HepG2 (cell line): Measurements from ENCODE around the gene ARID5B. TPM values are rescaled to one million over a fixed set of nuclear protein-coding genes. Genes with fewer than 3 reads are reported as not detected.

Source experiments
- ATAC-seq: fragments of 200-7000 bp; cut with Tn5 transposase; 3 replicates; pipeline ENCODE4 v1.9.1; 2020; ENCODE audit warnings: mild to moderate bottlenecking, moderate library complexity
- BruUV-seq: library from RNA; stranded (reverse); fragments of 400-500 nt; replicated peaks from 2 replicates; lab custom pipeline; 2021; lab: Mats Ljungman, UMichigan
- CTCF ChIA-PET: fragments of 300-600 bp; formaldehyde crosslinking; extraction: SDS; loops from one replicate; lab custom pipeline; 2021; ENCODE audit warnings: low total read pairs, inconsistent platforms, low intra/inter-chr PET ratio; lab: Yijun Ruan, JAX
- POLR2A ChIA-PET: fragments of 350-600 bp; sonication (Branson Sonifier 250); formaldehyde crosslinking; loops from one replicate; lab custom pipeline; 2020; ENCODE audit warnings: antibody characterized with exemption, inconsistent platforms; lab: Yijun Ruan, JAX
- DNase-seq: peaks from one replicate; pipeline ENCODE4 v3.0.0-alpha.2; 2015; ENCODE audit warnings: low spot score
- FAIRE-seq: peaks from 3 replicates; lab custom pipeline; 2011; peaks lifted over from hg19 to GRCh38; lab: Jason Lieb, UNC
- H2AFZ ChIP-seq: one replicate; pipeline ENCODE4 v1.6.1; 2011; ENCODE audit warnings: low read length, inconsistent platforms
- H3K27ac ChIP-seq: fragments of 300-600 bp; 3 replicates; pipeline ENCODE4 v1.8.0; 2011; ENCODE audit warnings: mixed run types, mild to moderate bottlenecking, mixed read lengths, low read length, inconsistent platforms; ENCODE audit not compliant: insufficient read depth; ENCODE audit errors: extremely low read length
- H3K27me3 ChIP-seq, 2 experiments: fragments of 200-600 bp in 1 of 2; 2 replicates in 1 of 2; 3 replicates in 1 of 2; pipeline versions ENCODE4 v1.6.0 to v1.8.0; 2011; ENCODE audit warnings: low read length in 2 of 2, mild to moderate bottlenecking in 2 of 2, moderate library complexity in 2 of 2, inconsistent platforms in 1 of 2; ENCODE audit not compliant: insufficient read depth in 2 of 2, control insufficient read depth in 1 of 2
- H3K36me3 ChIP-seq, 2 experiments: fragments of 200-600 bp in 1 of 2; replicated peaks in 1 of 2; 2 replicates in 1 of 2; 3 replicates in 1 of 2; pipeline versions ENCODE4 v1.5.1 to v1.8.0; 2011; ENCODE audit warnings: low read length in 2 of 2, inconsistent platforms in 1 of 2; ENCODE audit not compliant: insufficient read depth in 2 of 2, control insufficient read depth in 1 of 2
- H3K4me1 ChIP-seq: 2 replicates; pipeline ENCODE4 v1.5.1; 2012; ENCODE audit warnings: low read length, inconsistent platforms; ENCODE audit not compliant: insufficient read depth
- H3K4me2 ChIP-seq: 2 replicates; pipeline ENCODE4 v1.6.0; 2011; ENCODE audit warnings: low read depth, low read length, inconsistent platforms
- H3K4me3 ChIP-seq, 3 experiments: fragments of 200-600 bp in 1 of 3; sonication (generic), shearing (Covaris generic) in 1 of 3; replicated peaks in 1 of 3; 2 replicates each; pipeline ENCODE4 v1.5.1; 2011 to 2016; ENCODE audit warnings: low read length in 3 of 3, inconsistent platforms in 2 of 3, low read depth in 2 of 3, mild to moderate bottlenecking in 2 of 3, control low read depth in 1 of 3, mixed read lengths in 1 of 3; ENCODE audit not compliant: insufficient read depth in 1 of 3
- H3K79me2 ChIP-seq: one replicate; pipeline ENCODE4 v1.6.1; 2011; ENCODE audit warnings: low read length, inconsistent platforms; ENCODE audit not compliant: insufficient read depth
- H3K9ac ChIP-seq: 2 replicates; pipeline ENCODE4 v1.6.0; 2011; ENCODE audit warnings: mild to moderate bottlenecking, low read depth, low read length, inconsistent platforms; ENCODE audit not compliant: insufficient read depth
- H3K9me3 ChIP-seq: 2 replicates; pipeline ENCODE4 v1.5.1; 2012; ENCODE audit warnings: mild to moderate bottlenecking, low read length
- H4K20me1 ChIP-seq: 2 replicates; pipeline ENCODE4 v1.6.0; 2011; ENCODE audit warnings: inconsistent platforms, mild to moderate bottlenecking, low read length, moderate library complexity; ENCODE audit not compliant: insufficient read depth
- CREM ChIP-seq, 2 experiments: sonication (generic) in 1 of 2; formaldehyde crosslinking in 1 of 2; IDR thresholded peaks; 2 replicates each; pipeline versions ENCODE4 v1.4.0 to v1.6.1; 2016 to 2020; ENCODE audit warnings: antibody characterized with exemption in 1 of 2, mild to moderate bottlenecking in 1 of 2, missing genetic modification reagents in 1 of 2
- FOSL2 ChIP-seq: sonication (generic); formaldehyde crosslinking; IDR thresholded peaks from 2 replicates; pipeline ENCODE4 v1.4.0; 2020; ENCODE audit warnings: missing genetic modification reagents
- HNRNPH1 ChIP-seq: fragments of 200-400 bp; formaldehyde crosslinking; optimal IDR thresholded peaks from 2 replicates; pipeline ENCODE3; 2017; ENCODE audit warnings: mild to moderate bottlenecking, low read depth, low read length
- NONO ChIP-seq, 2 experiments: fragments of 450-650 bp in 1 of 2; sonication (generic) in 1 of 2; formaldehyde crosslinking in 1 of 2; IDR thresholded peaks in 1 of 2; conservative IDR thresholded peaks in 1 of 2; 2 replicates each; pipeline versions ENCODE4 v1.6.1 to v1.8.0; 2017 to 2022; ENCODE audit warnings: mild to moderate bottlenecking in 1 of 2, missing genetic modification reagents in 1 of 2, moderate library complexity in 1 of 2
- NR2C2 ChIP-seq: sonication (generic); formaldehyde crosslinking; IDR thresholded peaks from 2 replicates; pipeline ENCODE4 v1.4.0; 2020; ENCODE audit warnings: missing genetic modification reagents, mild to moderate bottlenecking, moderate library complexity, borderline replicate concordance
- PHF20 ChIP-seq: sonication (generic); formaldehyde crosslinking; IDR thresholded peaks from 2 replicates; pipeline ENCODE4 v1.5.0; 2020; ENCODE audit warnings: mild to moderate bottlenecking, missing genetic modification reagents
- SALL1 ChIP-seq: sonication (generic); formaldehyde crosslinking; IDR thresholded peaks from 2 replicates; pipeline ENCODE4 v1.8.0; 2022; ENCODE audit warnings: mild to moderate bottlenecking, missing genetic modification reagents
- SAP130 ChIP-seq: IDR thresholded peaks from 2 replicates; pipeline ENCODE4 v1.6.1; 2016; ENCODE audit warnings: low read depth
- SOX13 ChIP-seq, 3 experiments: fragments of 450-650 bp in 1 of 3; sonication (generic) in 1 of 3; formaldehyde crosslinking in 1 of 3; IDR thresholded peaks in 2 of 3; conservative IDR thresholded peaks in 1 of 3; 2 replicates each; pipeline versions ENCODE4 v1.5.0 to v1.6.1; 2016 to 2020; ENCODE audit warnings: antibody characterized with exemption in 1 of 3, mild to moderate bottlenecking in 1 of 3, missing compliant biosample characterization in 1 of 3, missing genetic modification reagents in 1 of 3, moderate library complexity in 1 of 3
- U2AF1 ChIP-seq: fragments of 200-400 bp; formaldehyde crosslinking; optimal IDR thresholded peaks from 2 replicates; pipeline ENCODE3; 2017; ENCODE audit warnings: mild to moderate bottlenecking, low read depth, low read length
- ZBTB21 ChIP-seq: sonication (generic); formaldehyde crosslinking; IDR thresholded peaks from 2 replicates; pipeline ENCODE4 v1.4.0; 2020; ENCODE audit warnings: missing genetic modification reagents
- ZBTB38 ChIP-seq: sonication (generic); formaldehyde crosslinking; IDR thresholded peaks from 2 replicates; pipeline ENCODE4 v1.5.1; 2020; ENCODE audit warnings: mild to moderate bottlenecking, missing genetic modification reagents
- ZNF572 ChIP-seq: sonication (generic); formaldehyde crosslinking; IDR thresholded peaks from 2 replicates; pipeline ENCODE4 v1.5.1; 2020; ENCODE audit warnings: mild to moderate bottlenecking, missing genetic modification reagents
- ZNF660 ChIP-seq: sonication (generic); formaldehyde crosslinking; IDR thresholded peaks from 2 replicates; pipeline ENCODE4 v1.5.1; 2020; ENCODE audit warnings: mild to moderate bottlenecking, low read depth, missing genetic modification reagents, borderline replicate concordance
- ZNF891 ChIP-seq: sonication (generic); formaldehyde crosslinking; IDR thresholded peaks from 2 replicates; pipeline ENCODE4 v1.5.0; 2020; ENCODE audit warnings: mild to moderate bottlenecking, missing genetic modification reagents
- WGBS: methylation state at CpG from one replicate; pipeline ENCODE4 v1.1.6; 2017; ENCODE audit warnings: low lambda C conversion rate; 5-methylcytosine and 5-hydroxymethylcytosine counted together
- in situ Hi-C: cut with HindIII; loops from 2 replicates; pipeline ENCODE4 v1.10.0; 2017; ENCODE audit warnings: low pct_unique_long_range_greater_than_20kb; ENCODE audit not compliant: extremely low pct_ligation_motif_present
- intact Hi-C: fragments of 100-400 bp; cut with micrococcal nuclease; formaldehyde crosslinking; loops from one replicate; pipeline ENCODE4 v1.10.0; 2022; ENCODE audit not compliant: unreplicated experiment
- polyA plus RNA-seq, 8 experiments: library from polyadenylated mRNA; depleted of rRNA in 3 of 8; stranded (reverse) in 7 of 8; unstranded in 1 of 8; fragments of >200 nt; fragmentation: Illumina TruSeq in 4 of 8; extraction: Trizol in 4 of 8; gene quantifications; 2 replicates each; pipeline versions ENCODE4 v1.2.1 to v1.2.3, GENCODE V29; 2011 to 2016; ENCODE audit warnings: low read depth in 4 of 8, missing spikeins in 1 of 8, mixed read lengths in 1 of 8; ENCODE audit not compliant: insufficient read depth in 1 of 8
- total RNA-seq, 5 experiments: library from RNA; depleted of rRNA; stranded (reverse); fragments of >200 nt; fragmentation: Illumina TruSeq; extraction: Trizol; gene quantifications; 2 replicates each; pipeline ENCODE4 v1.2.3, GENCODE V29; 2016; ENCODE audit warnings: low read depth in 1 of 5
- TF ChIP-seq, protein P1 (sequence below): sonication (generic); formaldehyde crosslinking; IDR thresholded peaks from 2 replicates; pipeline ENCODE4 v1.5.1; 2020; ENCODE audit warnings: missing genetic modification reagents, mild to moderate bottlenecking, borderline replicate concordance
- TF ChIP-seq, protein P2 (sequence below): IDR thresholded peaks from 2 replicates; pipeline ENCODE4 v1.6.1; 2018; ENCODE audit warnings: missing genetic modification reagents, mild to moderate bottlenecking, missing compliant biosample characterization
- TF ChIP-seq, protein P3 (sequence below): sonication (generic); formaldehyde crosslinking; IDR thresholded peaks from 2 replicates; pipeline ENCODE4 v1.4.0; 2020; ENCODE audit warnings: missing genetic modification reagents

The ARID5B gene
- total and polyA plus RNA-seq, 2 of the 13 experiments (the other 11 are each of a cell fraction or from before 2014, with no cell fraction given) = 6.2 to 21.1 TPM

DNA sequence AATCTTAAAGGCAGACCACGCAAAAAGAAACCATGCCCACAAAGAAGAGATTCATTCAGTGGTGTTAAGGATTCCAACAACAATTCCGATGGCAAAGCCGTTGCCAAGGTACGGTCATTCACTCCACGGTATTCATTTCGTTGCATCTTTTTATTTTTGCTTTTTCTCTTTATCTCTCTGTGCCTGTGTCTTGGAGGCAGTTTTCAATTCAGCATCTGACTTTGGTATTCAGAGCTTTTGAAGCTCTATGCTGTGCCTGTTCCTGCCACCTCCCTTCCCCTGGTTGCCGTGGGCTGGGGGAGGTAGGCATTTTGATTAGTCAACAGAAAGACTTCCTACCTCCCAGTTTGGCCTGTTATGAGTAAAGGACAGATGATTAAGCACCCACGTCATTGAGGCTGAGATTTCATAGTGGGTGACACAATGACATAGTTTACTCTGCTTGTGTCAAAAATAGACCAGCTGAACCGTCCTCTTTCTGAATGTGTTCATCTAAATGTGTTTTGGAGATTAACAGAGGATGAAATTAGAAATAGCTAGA lies 149.5 kb downstream of the ARID5B start:
- no peak for ATAC-seq
- in situ Hi-C loops = no loop called here
- intact Hi-C loops = no loop called here
- Histone ChIP-seq H3K4me1 (peaks cover 86% of the 10 kb centered on the region), H3K27me3 (no peaks in the 10 kb centered on the region; a peak in 1 of 5 replicates), H3K9ac (peak overlapping the region; percentile 90), H4K20me1 (peaks cover 9% of the 10 kb centered on the region; the same call in 1 of the 2 replicates), H3K9me3 (no peaks in the 10 kb centered on the region), H3K79me2 (peaks cover 82% of the 10 kb centered on the region), H2AFZ (no peak overlapping the region), H3K4me3 (peak overlapping the region; percentile 69 to 81 (median 71)), H3K27ac (peak overlapping the region; percentile 89), H3K4me2 (peak overlapping the region; percentile 81), H3K36me3 (peaks cover 18 to 27% of the 10 kb centered on the region in 2 experiments)
- ChIA-PET CTCF (no interaction called here), POLR2A (interaction anchor here (1.3 to 7.9 kb wide), 6 partner anchors 12 to 148 kb away, joined by 3 to 156 read pairs (median 9); no protein-coding TSS in a partner anchor)
- 45% methylated on average over 9 of the region's 9 CpGs for WGBS
- no TSS peak for BruUV-seq
- no peak for FAIRE-seq
- TF ChIP-seq NONO (IDR thresholded peaks at IDR 0.05) (no peak), NONO (CRISPR knock-in tag; conservative IDR thresholded peaks at IDR 0.05) (no peak), SALL1 (CRISPR knock-in tag) (no peak), CREM (IDR thresholded peaks at IDR 0.05) (peak; percentile 18; the same call in 1 of the 2 replicates), CREM (CRISPR knock-in tag; IDR thresholded peaks at IDR 0.05) (no peak), HNRNPH1 (no peak), SOX13 (IDR thresholded peaks at IDR 0.05) (no peak), SOX13 (CRISPR knock-in tag; conservative IDR thresholded peaks at IDR 0.05 in 1 of 2, IDR thresholded peaks at IDR 0.05 in 1 of 2) (no peak), ZBTB21 (CRISPR knock-in tag) (peak; percentile 82), SAP130 (CRISPR knock-in tag) (peak; percentile 63), NR2C2 (CRISPR knock-in tag) (no peak), ZNF660 (CRISPR knock-in tag) (no peak), U2AF1 (no peak), ZNF891 (CRISPR knock-in tag) (no peak), ZBTB38 (peak; percentile 19; the same call in 1 of the 2 replicates), ZNF572 (CRISPR knock-in tag) (no peak), FOSL2 (CRISPR knock-in tag) (peak; percentile 71), PHF20 (CRISPR knock-in tag) (no peak)
- TF ChIP-seq, protein P1, sequence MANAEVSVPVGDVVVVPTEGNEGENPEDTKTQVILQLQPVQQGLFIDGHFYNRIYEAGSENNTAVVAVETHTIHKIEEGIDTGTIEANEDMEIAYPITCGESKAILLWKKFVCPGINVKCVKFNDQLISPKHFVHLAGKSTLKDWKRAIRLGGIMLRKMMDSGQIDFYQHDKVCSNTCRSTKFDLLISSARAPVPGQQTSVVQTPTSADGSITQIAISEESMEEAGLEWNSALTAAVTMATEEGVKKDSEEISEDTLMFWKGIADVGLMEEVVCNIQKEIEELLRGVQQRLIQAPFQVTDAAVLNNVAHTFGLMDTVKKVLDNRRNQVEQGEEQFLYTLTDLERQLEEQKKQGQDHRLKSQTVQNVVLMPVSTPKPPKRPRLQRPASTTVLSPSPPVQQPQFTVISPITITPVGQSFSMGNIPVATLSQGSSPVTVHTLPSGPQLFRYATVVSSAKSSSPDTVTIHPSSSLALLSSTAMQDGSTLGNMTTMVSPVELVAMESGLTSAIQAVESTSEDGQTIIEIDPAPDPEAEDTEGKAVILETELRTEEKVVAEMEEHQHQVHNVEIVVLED = no peak
- TF ChIP-seq, protein P2, sequence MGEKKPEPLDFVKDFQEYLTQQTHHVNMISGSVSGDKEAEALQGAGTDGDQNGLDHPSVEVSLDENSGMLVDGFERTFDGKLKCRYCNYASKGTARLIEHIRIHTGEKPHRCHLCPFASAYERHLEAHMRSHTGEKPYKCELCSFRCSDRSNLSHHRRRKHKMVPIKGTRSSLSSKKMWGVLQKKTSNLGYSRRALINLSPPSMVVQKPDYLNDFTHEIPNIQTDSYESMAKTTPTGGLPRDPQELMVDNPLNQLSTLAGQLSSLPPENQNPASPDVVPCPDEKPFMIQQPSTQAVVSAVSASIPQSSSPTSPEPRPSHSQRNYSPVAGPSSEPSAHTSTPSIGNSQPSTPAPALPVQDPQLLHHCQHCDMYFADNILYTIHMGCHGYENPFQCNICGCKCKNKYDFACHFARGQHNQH (CRISPR knock-in tag) = no peak
- TF ChIP-seq, protein P3, sequence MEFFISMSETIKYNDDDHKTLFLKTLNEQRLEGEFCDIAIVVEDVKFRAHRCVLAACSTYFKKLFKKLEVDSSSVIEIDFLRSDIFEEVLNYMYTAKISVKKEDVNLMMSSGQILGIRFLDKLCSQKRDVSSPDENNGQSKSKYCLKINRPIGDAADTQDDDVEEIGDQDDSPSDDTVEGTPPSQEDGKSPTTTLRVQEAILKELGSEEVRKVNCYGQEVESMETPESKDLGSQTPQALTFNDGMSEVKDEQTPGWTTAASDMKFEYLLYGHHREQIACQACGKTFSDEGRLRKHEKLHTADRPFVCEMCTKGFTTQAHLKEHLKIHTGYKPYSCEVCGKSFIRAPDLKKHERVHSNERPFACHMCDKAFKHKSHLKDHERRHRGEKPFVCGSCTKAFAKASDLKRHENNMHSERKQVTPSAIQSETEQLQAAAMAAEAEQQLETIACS (CRISPR knock-in tag) = no peak
- DNase-seq = peak; percentile 70
